ENCODE results near the gene RFC5. TPM values are rescaled to one million over a fixed set of nuclear protein-coding genes. Genes with fewer than 3 reads are reported as not detected.

The RFC5 gene
- total RNA-seq, 1 donor from 2014 or later: 5.8 TPM

DNA sequence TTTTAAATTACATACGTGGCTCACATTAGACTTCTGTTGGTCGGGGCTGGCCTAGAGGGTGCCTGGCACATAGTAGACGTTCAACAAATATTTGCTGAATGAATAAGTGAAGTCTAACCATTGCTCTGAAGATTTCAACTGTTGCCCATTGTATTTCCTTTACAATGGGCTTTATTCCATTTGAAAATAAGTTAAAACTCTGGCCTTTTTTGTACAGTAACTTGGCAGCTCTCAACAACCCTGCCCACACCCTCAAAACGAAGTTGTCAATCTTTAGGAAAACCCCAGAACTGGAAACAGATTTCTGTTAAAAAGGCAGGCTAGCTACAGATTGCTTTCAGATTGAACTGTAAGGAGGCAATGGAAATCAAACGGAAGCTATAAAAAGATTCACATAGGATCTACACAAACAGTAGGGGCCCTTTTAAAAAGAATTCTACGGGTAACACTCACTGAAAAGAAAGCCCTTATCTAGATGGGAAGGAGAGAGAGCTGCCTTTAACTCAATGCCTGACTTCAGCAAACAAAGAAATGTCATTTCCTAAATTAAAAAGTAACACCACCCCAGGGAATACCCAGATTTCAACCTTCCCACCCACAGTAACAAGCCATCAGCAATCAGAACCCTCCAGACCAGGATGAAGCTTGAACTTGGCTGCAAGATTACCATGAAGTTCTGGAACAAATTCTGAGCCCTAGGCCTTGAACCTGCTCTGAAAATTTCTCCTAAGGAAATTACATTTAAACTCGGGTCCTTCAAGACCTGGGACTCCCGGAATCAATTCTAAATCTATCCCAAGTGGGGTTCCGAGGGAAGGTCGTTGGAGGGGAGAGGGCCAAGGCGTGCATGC is 43.1 kb downstream of the RFC5 start:
- Mint-ChIP-seq H3K9me3 (ENCODE audit: unreplicated experiment) (no peaks in the 10 kb centered on the region), H3K4me3 (ENCODE audit: unreplicated experiment) (peak overlapping the region; percentile 96), H3K4me1 (ENCODE audit: low read depth, unreplicated experiment) (peaks cover 30% of the 10 kb centered on the region), H3K27ac (ENCODE audit: unreplicated experiment) (peak overlapping the region; percentile 90), H3K27me3 (ENCODE audit: low read depth, unreplicated experiment) (no peaks in the 10 kb centered on the region), H3K36me3 (ENCODE audit: low read depth, unreplicated experiment) (peaks cover 4% of the 10 kb centered on the region)
- H3K36me3 ChIP-seq (ENCODE audit: insufficient read depth, low read length): no peaks in the 10 kb centered on the region
- H4K20me1 ChIP-seq (ENCODE audit: insufficient read depth, low read length): peaks cover 13% of the 10 kb centered on the region
- H3K4me3 ChIP-seq (ENCODE audit: insufficient read depth, low read depth, low read length): peak overlapping the region; percentile 92
- peak overlapping the region; percentile 80 for H3K27ac ChIP-seq (ENCODE audit: low read depth, low read length)
- DNase-seq (ENCODE audit: low read depth): peak; percentile 75
- TF ChIP-seq EZH2 (IDR thresholded peaks at IDR 0.05; ENCODE audit: insufficient read depth, low read length): no peak
- TF ChIP-seq, protein P1, sequence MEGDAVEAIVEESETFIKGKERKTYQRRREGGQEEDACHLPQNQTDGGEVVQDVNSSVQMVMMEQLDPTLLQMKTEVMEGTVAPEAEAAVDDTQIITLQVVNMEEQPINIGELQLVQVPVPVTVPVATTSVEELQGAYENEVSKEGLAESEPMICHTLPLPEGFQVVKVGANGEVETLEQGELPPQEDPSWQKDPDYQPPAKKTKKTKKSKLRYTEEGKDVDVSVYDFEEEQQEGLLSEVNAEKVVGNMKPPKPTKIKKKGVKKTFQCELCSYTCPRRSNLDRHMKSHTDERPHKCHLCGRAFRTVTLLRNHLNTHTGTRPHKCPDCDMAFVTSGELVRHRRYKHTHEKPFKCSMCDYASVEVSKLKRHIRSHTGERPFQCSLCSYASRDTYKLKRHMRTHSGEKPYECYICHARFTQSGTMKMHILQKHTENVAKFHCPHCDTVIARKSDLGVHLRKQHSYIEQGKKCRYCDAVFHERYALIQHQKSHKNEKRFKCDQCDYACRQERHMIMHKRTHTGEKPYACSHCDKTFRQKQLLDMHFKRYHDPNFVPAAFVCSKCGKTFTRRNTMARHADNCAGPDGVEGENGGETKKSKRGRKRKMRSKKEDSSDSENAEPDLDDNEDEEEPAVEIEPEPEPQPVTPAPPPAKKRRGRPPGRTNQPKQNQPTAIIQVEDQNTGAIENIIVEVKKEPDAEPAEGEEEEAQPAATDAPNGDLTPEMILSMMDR (IDR thresholded peaks at IDR 0.05; ENCODE audit: insufficient read depth, low read depth, low read length): no peak
- peaks cover 72% of the 10 kb centered on the region for H3K79me2 ChIP-seq (ENCODE audit: insufficient read depth, low read length)
- no peak for FAIRE-seq
- no peaks in the 10 kb centered on the region for H3K27me3 ChIP-seq (ENCODE audit: insufficient read depth, low read length)
- peaks cover 21% of the 10 kb centered on the region for H3K4me1 ChIP-seq (ENCODE audit: insufficient read depth, low read length)
- H3K9me3 ChIP-seq (ENCODE audit: insufficient read depth, low read depth, low read length): no peaks in the 10 kb centered on the region
- H3K9ac ChIP-seq (ENCODE audit: low read length): peak overlapping the region; percentile 99
- peak overlapping the region; percentile 99 for H3K4me2 ChIP-seq (ENCODE audit: low read length)
- H2AFZ ChIP-seq (ENCODE audit: low read depth, low read length): no peak overlapping the region

DNA sequence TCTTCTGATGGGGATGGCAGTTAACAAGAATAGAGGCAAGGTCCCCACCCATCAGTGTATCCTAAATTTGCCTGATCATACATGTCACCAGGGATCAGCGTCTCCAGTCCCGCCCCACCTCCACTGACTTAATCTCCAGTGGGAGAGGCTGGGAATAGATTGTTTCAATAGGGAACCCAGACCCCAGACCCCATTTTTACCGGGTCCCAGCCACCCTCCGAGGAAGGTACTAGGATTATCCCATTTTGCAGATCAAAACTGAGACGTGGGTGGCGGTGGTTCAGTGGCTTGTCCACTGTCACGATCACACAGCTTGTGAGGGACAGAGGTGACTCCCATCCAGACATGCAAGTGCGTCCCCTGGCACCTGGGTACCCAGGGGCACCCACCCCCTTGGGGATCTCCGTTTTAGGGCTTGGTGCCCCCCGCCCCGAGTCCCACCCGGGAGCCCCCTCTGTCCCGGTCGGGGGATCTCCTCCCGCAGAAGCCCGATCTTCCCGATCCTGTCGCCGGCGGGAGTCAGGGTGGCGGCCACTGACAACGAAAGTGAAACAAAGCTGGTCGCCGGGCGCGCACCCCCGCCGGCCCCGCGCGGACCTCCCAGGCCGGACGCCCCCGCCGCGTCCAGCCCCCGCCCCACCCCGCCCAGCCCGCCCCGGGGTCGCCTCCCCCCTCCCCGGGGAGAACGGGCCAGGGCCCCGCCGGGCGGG is 44.0 kb downstream of the RFC5 start:
- TF ChIP-seq, protein P1 (IDR thresholded peaks at IDR 0.05; ENCODE audit: insufficient read depth, low read depth, low read length): no peak
- TF ChIP-seq EZH2 (IDR thresholded peaks at IDR 0.05; ENCODE audit: insufficient read depth, low read length): no peak
- H3K27ac ChIP-seq (ENCODE audit: low read depth, low read length): peak overlapping the region; percentile 80
- FAIRE-seq (no peak), DNase-seq (ENCODE audit: low read depth) (no peak)
- no peaks in the 10 kb centered on the region for H3K27me3 Mint-ChIP-seq (ENCODE audit: low read depth, unreplicated experiment)
- H3K9me3 Mint-ChIP-seq (ENCODE audit: unreplicated experiment): no peaks in the 10 kb centered on the region
- H2AFZ ChIP-seq (ENCODE audit: low read depth, low read length): no peak overlapping the region
- H3K27me3 ChIP-seq (ENCODE audit: insufficient read depth, low read length): no peaks in the 10 kb centered on the region
- peak overlapping the region; percentile 99 for H3K4me2 ChIP-seq (ENCODE audit: low read length)
- H3K4me3 Mint-ChIP-seq (ENCODE audit: unreplicated experiment): peak overlapping the region; percentile 96
- H3K9ac ChIP-seq (ENCODE audit: low read length): peak overlapping the region; percentile 99
- H3K36me3 Mint-ChIP-seq (ENCODE audit: low read depth, unreplicated experiment): peaks cover 4% of the 10 kb centered on the region
- H3K4me1 ChIP-seq (ENCODE audit: insufficient read depth, low read length): peaks cover 21% of the 10 kb centered on the region
- peak overlapping the region; percentile 90 for H3K27ac Mint-ChIP-seq (ENCODE audit: unreplicated experiment)
- peak overlapping the region; percentile 92 for H3K4me3 ChIP-seq (ENCODE audit: insufficient read depth, low read depth, low read length)
- H3K9me3 ChIP-seq (ENCODE audit: insufficient read depth, low read depth, low read length): no peaks in the 10 kb centered on the region
- peaks cover 9% of the 10 kb centered on the region for H4K20me1 ChIP-seq (ENCODE audit: insufficient read depth, low read length)
- peaks cover 64% of the 10 kb centered on the region for H3K79me2 ChIP-seq (ENCODE audit: insufficient read depth, low read length)
- H3K4me1 Mint-ChIP-seq (ENCODE audit: low read depth, unreplicated experiment): peaks cover 31% of the 10 kb centered on the region
- no peaks in the 10 kb centered on the region for H3K36me3 ChIP-seq (ENCODE audit: insufficient read depth, low read length)
